Stomach smooth muscle (tissue), 2 donors: ENCODE data around the gene TJP3.

Experiments
- H3K27ac ChIP-seq: one replicate; pipeline ENCODE4 v1.7.0; 2013; ENCODE audit warnings: mild to moderate bottlenecking, low read length, inconsistent platforms
- H3K27me3 ChIP-seq, 2 donors: one replicate each; pipeline ENCODE4 v1.7.0; 2013; ENCODE audit warnings: low read length in 2 of 2; ENCODE audit not compliant: insufficient read depth in 2 of 2, control insufficient read depth in 1 of 2
- H3K36me3 ChIP-seq, 2 donors: one replicate each; pipeline ENCODE4 v1.7.0; 2013; ENCODE audit warnings: low read length in 2 of 2; ENCODE audit not compliant: control insufficient read depth in 2 of 2, insufficient read depth in 2 of 2
- H3K4me1 ChIP-seq: one replicate; pipeline ENCODE4 v1.7.0; 2013; ENCODE audit warnings: low read length; ENCODE audit not compliant: control insufficient read depth, insufficient read depth
- H3K4me3 ChIP-seq, 2 donors: one replicate each; pipeline ENCODE4 v1.7.0; 2013; ENCODE audit warnings: low read length in 2 of 2
- H3K9ac ChIP-seq, 2 donors: one replicate each; pipeline ENCODE4 v1.7.0; 2013; ENCODE audit warnings: low read length in 2 of 2, mild to moderate bottlenecking in 1 of 2
- H3K9me3 ChIP-seq, 2 donors: one replicate each; pipeline ENCODE4 v1.7.0; 2013; ENCODE audit warnings: low read length in 2 of 2; ENCODE audit not compliant: control insufficient read depth in 2 of 2
- donor health status: healthy.
- donor health status: Pancreatic carcinoma.

The TJP3 gene

DNA sequence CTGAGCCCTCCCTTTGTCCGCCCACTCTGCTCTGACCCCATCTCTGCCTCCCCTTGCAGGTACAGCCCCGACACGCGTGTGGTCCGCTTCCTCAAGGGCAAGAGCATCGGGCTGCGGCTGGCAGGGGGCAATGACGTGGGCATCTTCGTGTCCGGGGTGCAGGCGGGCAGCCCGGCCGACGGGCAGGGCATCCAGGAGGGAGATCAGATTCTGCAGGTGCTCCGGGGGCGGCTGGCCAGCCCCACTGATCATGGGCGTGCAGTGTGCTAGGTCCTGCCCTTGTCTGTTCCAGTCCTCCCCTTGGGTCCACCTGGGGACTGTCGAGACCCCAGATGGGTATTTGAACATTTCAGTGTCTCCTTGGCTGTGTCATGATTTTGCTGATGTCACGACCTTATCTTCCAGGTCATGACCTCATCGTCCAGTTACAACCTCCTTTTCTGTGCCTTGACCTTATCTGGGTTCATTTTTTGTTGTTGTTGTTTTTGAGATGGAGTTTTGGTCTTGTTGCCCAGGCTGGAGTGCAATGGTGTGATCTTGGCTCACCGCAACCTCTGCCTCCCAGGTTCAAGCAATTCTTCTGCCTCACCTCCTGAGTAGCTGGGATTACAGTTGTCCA lies 28.0 kb downstream of the TJP3 start:
- Histone ChIP-seq H3K9ac (no peak overlapping the region), H3K27me3 (peaks cover 0 to 12% of the 10 kb centered on the region in 2 donors), H3K4me1 (no peaks in the 10 kb centered on the region), H3K27ac (no peak overlapping the region), H3K36me3 (no peaks in the 10 kb centered on the region), H3K9me3 (no peaks in the 10 kb centered on the region), H3K4me3 (no peak overlapping the region)

DNA sequence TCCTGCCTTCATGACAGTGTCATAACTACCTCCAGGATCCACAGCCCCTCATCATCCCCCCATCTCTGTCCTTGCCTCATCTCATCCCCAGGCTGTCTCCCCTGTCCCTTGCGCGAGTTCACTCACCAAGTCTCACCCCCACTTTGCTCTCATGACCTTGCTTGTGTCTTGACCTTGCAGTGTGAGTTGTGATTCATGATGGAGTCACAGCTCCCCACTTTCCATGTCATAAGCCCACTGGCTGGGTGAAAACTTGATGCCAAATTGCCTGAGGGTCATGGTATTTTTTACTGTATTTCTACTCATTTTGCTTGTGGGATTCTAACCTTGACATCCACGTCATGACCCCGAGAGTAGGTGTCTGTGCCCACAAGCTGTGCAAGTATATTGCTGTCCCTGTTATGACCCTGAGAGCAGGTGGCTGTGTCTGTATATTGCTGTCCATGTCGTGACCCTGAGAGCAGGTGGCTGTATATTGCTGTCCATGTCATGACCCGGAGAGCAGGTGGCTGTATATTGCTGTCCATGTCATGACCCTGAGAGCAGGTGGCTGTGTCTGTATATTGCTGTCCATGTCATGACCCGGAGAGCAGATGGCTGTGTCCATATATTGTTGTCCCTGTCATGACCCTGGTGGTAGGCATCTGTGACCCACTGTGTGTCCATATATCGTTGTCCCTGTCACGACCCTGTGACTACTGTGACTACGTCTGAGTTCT lies 29.5 kb downstream of the TJP3 start:
- no peak overlapping the region for H3K9ac ChIP-seq
- no peak overlapping the region for H3K4me3 ChIP-seq
- no peaks in the 10 kb centered on the region for H3K36me3 ChIP-seq

DNA sequence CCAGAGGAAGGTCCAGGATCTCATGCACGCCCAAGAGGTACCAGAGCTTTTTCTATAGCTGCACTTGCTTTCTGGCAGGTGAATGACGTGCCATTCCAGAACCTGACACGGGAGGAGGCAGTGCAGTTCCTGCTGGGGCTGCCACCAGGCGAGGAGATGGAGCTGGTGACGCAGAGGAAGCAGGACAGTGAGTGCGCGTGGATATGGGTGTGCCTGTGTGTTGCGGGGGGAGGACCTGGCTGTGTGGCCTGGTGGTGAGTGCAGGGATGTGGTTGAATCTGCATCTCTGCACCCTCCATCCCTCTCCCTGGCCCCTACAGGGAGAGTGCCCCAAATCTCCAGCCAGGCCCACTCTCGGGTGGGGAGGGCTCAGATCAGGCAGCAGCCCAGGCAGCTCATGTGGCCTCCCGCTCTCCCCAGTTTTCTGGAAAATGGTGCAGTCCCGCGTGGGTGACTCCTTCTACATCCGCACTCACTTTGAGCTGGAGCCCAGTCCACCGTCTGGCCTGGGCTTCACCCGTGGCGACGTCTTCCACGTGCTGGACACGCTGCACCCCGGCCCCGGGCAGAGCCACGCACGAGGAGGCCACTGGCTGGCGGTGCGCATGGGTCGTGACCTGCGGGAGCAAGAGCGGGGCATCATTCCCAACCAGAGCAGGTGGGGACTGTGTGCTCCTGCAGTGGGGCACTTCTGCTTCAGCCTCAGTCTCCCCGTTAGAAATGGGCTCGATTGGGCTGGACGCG lies 30.5 kb downstream of the TJP3 start:
- Histone ChIP-seq H3K4me1 (no peaks in the 10 kb centered on the region), H3K27ac (no peak overlapping the region), H3K9me3 (peaks cover 0 to 3% of the 10 kb centered on the region in 2 donors), H3K36me3 (no peaks in the 10 kb centered on the region), H3K27me3 (peaks cover 0 to 12% of the 10 kb centered on the region in 2 donors), H3K4me3 (no peak overlapping the region), H3K9ac (no peak overlapping the region)

More for the DNA sequence above, 29.5 kb downstream of the TJP3 start:
- Histone ChIP-seq H3K27ac (no peak overlapping the region), H3K27me3 (peaks cover 0 to 12% of the 10 kb centered on the region in 2 donors), H3K4me1 (no peaks in the 10 kb centered on the region), H3K9me3 (no peaks in the 10 kb centered on the region)

DNA sequence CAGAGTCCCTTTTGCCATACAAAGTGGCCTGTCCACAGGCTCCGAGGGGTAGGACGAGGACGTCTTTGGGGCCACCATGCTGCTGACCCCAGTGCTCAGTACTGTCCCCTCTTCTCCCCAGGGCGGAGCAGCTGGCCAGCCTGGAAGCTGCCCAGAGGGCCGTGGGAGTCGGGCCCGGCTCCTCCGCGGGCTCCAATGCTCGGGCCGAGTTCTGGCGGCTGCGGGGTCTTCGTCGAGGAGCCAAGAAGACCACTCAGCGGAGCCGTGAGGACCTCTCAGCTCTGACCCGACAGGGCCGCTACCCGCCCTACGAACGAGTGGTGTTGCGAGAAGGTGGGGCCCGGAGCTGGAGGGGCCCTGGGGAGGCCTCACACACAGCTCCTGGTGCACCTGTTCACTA lies 32.2 kb downstream of the TJP3 start:
- H3K4me1 ChIP-seq: no peaks in the 10 kb centered on the region
- no peak overlapping the region for H3K27ac ChIP-seq
- H3K27me3 ChIP-seq: peaks cover 0 to 13% of the 10 kb centered on the region in 2 donors
- H3K9ac ChIP-seq: no peak overlapping the region
- H3K9me3 ChIP-seq: peaks cover 0 to 3% of the 10 kb centered on the region in 2 donors
- H3K4me3 ChIP-seq: no peak overlapping the region
- H3K36me3 ChIP-seq: no peaks in the 10 kb centered on the region

DNA sequence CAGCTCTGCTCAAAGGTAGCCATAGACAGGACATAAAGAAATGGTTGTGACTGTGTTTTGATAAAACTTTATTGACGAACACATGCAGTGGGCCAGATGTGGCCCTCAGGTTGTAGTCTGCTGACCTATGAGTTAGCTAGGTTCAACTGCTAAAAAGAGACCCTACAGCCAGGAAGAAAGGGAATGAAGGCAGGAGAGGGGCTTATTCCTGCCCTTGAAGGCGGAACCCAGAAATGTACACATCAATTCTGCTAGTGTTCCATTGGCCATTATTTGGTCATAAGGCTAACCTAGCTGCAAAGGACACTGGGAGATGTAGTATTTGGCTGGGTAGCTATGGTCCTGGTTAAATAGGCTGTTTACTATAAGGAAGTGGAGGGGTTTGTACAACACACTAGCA lies 35.3 kb downstream of the TJP3 start:
- no peaks in the 10 kb centered on the region for H3K36me3 ChIP-seq
- H3K4me1 ChIP-seq: no peaks in the 10 kb centered on the region
- no peak overlapping the region for H3K27ac ChIP-seq
- H3K4me3 ChIP-seq: no peak overlapping the region
- H3K9me3 ChIP-seq: peaks cover 0 to 3% of the 10 kb centered on the region in 2 donors
- H3K9ac ChIP-seq: no peak overlapping the region
- H3K27me3 ChIP-seq: peaks cover 5 to 15% of the 10 kb centered on the region in 2 donors

DNA sequence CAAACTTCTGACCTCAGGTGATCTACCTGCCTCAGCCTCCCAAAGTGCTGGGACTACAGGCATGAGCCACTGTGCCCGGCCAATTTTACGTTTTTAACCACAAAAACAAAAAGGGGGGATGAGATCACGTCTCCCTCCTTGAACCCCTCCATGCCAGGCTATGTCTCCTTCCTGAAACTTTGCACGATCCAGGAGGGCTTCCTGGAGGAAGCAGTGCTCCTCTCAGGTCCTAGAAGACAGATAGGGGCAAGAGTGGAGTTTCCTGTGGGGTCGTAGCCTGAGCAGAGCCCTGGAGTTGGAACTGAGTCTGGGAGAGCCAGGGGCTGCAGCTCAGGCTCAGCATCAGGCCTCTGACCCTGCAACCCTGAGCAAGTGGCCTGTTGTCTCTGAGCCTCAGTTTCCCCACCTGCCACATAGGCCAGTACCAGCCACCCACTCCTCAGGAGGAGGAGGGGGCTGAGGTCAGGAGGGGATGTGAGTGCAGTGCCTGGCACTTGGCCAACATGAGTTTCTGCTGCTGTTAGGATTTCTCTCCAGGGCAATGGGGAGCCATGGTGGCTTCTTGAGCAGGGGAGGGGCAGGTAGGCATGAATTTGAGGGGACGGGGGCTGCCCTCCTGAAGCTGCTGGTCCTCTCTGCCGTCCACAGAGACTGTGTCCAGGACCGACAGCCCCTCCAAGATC lies 37.3 kb downstream of the TJP3 start:
- Histone ChIP-seq H3K4me1 (no peaks in the 10 kb centered on the region), H3K36me3 (peaks cover 6 to 11% of the 10 kb centered on the region in 2 donors), H3K4me3 (no peak overlapping the region)

DNA sequence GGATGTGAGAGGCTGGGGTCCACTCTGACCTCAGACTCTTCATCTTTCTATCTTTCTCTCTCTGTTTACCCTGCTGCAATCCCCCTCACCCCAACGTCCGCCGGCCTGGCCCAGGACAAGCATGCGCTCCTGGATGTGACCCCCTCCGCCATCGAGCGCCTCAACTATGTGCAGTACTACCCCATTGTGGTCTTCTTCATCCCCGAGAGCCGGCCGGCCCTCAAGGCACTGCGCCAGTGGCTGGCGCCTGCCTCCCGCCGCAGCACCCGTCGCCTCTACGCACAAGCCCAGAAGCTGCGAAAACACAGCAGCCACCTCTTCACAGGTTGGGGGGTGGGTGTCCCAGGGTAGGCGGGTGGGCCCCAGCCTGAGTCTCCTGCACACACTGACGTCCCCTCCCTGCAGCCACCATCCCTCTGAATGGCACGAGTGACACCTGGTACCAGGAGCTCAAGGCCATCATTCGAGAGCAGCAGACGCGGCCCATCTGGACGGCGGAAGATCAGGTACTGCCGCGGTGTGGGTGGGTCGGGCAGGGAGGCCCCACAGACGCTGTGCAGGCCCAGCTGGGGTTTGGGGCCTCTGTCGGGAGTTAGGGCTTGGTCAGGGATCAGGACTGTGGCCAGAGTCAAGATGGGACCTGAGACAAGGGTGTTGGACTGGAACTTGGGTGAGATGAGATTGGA lies 38.3 kb downstream of the TJP3 start:
- no peak overlapping the region for H3K9ac ChIP-seq
- peaks cover 9 to 14% of the 10 kb centered on the region in 2 donors for H3K36me3 ChIP-seq
- H3K27ac ChIP-seq: no peak overlapping the region
- H3K27me3 ChIP-seq: peaks cover 5 to 14% of the 10 kb centered on the region in 2 donors
- H3K9me3 ChIP-seq: peaks cover 2 to 3% of the 10 kb centered on the region in 2 donors
- no peaks in the 10 kb centered on the region for H3K4me1 ChIP-seq
- no peak overlapping the region for H3K4me3 ChIP-seq

More for the DNA sequence above, 37.3 kb downstream of the TJP3 start:
- peaks cover 5 to 14% of the 10 kb centered on the region in 2 donors for H3K27me3 ChIP-seq
- H3K9me3 ChIP-seq: peaks cover 2 to 3% of the 10 kb centered on the region in 2 donors
- no peak overlapping the region for H3K27ac ChIP-seq
- no peak overlapping the region for H3K9ac ChIP-seq

DNA sequence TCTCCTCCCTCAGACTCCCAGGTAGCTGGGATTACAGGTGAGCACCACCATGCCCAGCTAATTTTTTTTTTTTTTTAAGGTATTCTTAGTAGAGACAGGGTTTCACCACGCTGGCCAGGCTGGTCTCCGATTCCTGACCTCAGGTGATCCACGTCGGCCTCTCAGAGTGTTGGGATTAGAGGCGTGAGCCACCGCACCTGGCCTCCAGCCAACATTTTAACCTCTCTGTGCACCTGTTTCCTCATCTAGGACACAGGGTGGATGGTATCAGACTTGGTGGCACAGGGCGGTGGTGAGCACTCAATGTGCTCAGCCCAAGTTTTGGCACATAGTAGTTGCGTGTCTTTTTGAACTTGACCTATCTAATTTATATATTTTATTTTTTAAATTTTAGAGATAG lies 40.8 kb downstream of the TJP3 start:
- Histone ChIP-seq H3K36me3 (peaks cover 9 to 16% of the 10 kb centered on the region in 2 donors), H3K9ac (no peak overlapping the region), H3K4me1 (no peaks in the 10 kb centered on the region), H3K4me3 (no peak overlapping the region), H3K9me3 (peaks cover 0 to 2% of the 10 kb centered on the region in 2 donors), H3K27ac (no peak overlapping the region), H3K27me3 (peaks cover 5 to 14% of the 10 kb centered on the region in 2 donors)

DNA sequence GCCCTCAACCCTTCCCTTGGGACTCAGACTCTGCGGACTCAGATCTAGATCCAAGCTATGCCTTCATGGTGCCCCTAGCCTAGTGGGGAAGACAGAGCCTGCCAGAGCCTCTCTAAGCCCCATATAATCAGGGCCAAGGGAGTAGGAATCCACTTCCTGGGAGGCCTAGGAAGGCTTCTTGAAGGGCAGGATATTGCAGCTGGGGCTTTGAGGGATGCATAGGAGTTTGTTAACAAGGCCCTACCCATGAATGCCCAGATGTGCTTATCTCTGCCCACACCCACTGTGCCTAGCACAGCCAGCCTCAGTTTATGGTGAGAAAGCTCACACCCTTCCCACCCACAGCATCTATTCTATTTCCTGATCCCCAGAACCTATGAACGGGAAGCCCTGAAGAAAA lies 42.0 kb downstream of the TJP3 start:
- Histone ChIP-seq H3K9me3 (peaks cover 0 to 2% of the 10 kb centered on the region in 2 donors), H3K27ac (no peak overlapping the region), H3K36me3 (peaks cover 9 to 19% of the 10 kb centered on the region in 2 donors), H3K4me3 (no peak overlapping the region), H3K4me1 (no peaks in the 10 kb centered on the region), H3K9ac (no peak overlapping the region), H3K27me3 (peaks cover 5 to 14% of the 10 kb centered on the region in 2 donors)

DNA sequence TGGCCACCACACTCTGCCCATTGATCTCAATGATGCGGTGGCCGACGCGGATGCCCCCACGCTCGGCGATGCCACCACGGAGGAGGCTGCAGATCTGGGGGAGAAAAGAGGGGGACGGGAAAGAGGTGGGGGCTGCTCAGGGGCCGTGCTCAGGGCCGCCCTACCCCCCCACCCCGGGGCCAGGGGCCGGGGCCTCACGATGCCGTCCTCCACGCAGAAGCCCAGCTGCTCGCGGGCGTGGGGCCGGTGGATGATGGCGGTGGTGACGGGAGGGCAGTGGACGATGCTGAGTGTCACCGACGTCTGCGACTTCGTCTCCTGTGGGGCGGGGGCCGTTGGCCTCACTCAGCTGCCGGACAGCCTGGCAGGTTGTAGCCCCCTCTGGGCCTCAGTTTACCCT lies 43.1 kb downstream of the TJP3 start:
- no peak overlapping the region for H3K9ac ChIP-seq
- H3K4me3 ChIP-seq: no peak overlapping the region
- H3K27ac ChIP-seq: no peak overlapping the region
- H3K36me3 ChIP-seq: peaks cover 9 to 19% of the 10 kb centered on the region in 2 donors
- H3K4me1 ChIP-seq: no peaks in the 10 kb centered on the region
- H3K9me3 ChIP-seq: peaks cover 0 to 2% of the 10 kb centered on the region in 2 donors
- peaks cover 5 to 7% of the 10 kb centered on the region in 2 donors for H3K27me3 ChIP-seq
